Muscle of back (tissue), 11 donors: ENCODE results near the gene DGKG. TPM values are rescaled to one million over a fixed set of nuclear protein-coding genes. Genes with fewer than 3 reads are reported as not detected.

Source experiments
- DNase-seq, 3 donors: peaks; one replicate each; pipeline versions ENCODE4 v3.0.0 to v3.0.0-alpha.2; 2013
- polyA plus RNA-seq, 10 donors: library from polyadenylated mRNA; unstranded; fragments of 120-200 nt; gene quantifications; one replicate each; pipeline ENCODE4 v1.2.1, GENCODE V29; 2013; ENCODE audit not compliant: insufficient read length in 10 of 10

Gene DGKG
- polyA plus RNA-seq, 10 donors, result 0.49 to 4.3 (median 2.4) TPM

DNA sequence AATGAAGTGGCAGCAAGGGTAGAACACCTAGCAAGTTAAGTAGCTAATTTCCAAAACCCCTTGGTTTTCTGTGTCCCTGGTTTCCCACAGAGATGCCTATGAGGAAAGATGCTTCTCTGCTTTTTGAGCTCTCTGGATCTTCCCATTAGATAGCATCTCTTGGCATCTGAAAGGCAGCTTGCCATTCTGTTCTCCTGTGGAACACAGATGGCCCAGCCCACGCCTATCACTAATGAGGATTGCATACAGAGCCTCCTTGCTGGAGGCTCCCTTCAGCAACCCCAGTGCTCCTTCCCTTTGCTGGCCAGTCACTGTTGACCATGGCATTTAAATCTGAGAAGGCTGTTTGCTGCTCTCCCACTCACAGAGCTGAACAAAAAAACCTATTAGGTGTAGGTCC lies 218.8 kb downstream of the DGKG start:
- no peak for DNase-seq

DNA sequence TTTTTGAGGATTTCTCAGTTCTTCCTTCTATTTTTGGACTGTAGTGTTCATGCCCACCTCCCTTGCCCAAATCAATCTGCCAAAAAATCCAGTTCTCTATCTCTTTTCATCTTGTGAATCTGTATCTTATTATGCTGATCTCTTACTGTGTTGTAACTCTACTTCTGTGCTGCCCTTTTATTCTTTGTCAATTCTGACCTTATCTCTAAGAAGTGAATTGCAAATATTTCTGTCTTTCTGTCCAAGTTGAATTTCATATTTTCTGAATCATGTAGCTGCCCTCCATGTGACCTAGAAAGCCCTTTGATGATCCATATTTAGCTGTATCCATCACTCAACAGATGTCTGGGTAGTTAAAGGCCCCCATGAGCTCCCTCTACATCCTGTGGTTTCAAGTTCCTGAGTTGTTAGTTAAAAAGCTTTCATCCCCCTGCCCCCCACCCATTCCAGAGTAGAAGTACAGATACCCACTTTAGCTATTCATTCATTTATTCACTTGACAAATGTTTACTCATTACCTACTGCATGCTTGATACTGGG lies 219.6 kb downstream of the DGKG start:
- DNase-seq, result no peak

DNA sequence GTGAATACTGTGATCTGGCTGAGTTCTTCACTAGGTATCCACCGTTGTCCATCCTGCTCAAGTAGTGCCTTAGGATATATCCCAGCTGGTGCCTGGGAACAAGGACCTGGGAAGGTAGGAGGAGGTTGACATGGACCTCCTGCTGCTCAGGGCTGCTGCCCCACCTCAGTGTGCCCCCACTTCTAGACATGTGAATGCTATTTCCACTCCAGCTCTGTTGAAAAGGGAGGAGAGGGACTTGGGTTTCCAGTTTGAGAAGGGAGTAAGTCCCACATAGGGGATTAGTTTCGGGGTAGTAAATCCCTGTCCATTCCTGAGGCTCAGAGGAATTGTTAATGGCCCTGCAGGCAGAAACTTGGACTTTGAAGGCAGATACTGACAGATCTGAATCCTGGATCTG lies 220.2 kb downstream of the DGKG start:
- DNase-seq, result no peak

DNA sequence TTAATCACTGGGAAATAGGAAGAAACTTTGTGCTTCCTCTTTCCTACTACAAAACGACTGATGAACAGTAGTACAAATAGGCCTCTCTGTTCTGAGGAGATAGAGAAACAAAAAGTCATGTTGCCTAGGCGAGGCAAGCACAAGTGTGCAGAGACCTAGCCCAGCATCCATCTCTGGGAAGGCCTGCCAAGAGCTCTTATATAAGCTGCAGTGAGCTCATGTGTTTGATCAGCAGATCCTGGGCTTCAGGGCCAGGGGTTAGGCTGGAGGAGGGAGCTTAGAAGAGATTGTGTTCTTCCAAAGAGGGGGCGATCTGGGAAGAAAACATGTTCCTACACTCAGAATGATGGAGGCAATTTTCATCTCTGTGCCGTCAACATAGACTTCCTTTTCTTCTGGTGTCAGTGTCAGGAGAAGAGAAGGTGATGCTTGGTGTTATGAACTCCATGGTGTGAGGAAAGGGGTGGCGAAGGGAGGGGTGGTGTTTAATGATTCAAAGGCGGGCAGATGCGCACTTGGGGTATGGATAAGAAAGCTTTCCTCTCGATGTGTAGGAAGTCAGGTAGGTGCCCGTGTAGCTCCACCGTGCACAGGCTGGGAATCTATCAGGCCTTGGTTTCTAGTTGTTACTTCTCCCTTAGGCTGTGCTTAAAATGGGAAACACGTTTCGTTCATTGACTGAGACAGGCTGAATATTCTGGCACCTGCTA lies 223.6 kb downstream of the DGKG start:
- DNase-seq, result no peak

DNA sequence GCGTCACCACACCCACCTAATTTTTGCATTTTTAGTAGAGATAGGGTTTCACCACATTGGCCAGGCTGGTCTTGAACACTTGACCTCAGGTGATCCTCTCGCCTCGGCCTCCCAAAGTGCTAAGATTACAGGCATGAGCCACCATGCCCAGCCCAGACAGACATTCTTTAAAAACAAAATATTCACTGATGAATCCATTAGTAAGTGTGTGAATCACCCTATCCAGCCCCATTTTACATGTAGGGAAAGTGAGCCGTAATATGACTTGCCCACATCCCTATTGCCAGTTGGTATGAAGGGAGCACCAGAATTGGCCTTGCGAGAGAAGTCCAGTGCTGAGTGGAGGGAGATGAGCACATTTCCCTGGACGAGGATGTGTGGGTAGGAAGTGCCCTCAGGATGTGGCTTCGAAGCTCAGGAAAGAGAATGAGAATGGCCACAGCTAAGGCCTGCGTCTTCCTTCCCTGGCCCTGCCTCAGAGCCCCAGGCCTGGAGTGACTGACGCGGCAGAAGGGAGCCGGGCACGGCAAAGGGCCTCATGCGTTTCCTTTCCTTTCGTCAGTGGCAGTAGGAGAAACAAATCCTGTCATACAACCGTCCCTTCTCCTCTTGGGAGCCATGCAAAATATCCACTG lies 224.9 kb downstream of the DGKG start:
- DNase-seq, result no peak

DNA sequence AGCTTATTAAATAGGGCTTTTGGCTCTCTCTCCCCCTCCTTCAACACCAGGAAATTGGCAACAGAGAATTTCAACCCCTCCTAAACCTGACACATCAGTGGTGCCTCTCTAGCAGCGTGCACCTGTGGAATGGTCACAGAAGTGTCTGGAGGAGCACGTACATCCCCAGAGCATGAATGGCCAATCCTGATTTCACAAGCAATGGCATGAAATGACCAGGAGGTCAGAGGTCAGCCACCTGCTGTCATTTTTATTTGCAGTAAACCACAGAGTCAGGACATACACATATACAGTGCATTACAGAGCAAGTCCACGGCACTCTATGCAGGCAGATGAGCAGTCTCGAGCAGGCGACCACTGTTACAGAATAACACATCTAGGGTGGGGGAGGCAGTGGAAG lies 228.1 kb downstream of the DGKG start:
- no peak for DNase-seq

DNA sequence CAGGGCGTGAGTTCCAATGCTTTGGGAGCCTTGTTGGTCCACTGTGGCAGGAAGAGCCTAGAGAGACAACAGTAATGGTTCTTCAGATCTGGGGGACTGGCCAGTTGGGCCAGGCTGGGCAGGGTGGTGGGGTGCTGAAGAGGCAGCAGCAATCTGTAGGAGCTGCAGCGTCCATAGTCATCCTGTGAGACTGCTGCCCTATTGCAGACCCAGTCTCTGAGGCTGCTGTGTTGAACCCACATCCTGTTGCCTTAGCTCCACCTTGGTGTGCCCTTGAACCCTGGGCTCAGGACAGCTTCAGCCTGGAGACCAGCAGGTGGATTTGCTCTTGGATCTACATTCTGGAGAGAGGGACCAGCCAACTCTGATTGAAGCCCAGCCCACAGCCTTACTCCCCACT lies 229.5 kb downstream of the DGKG start:
- DNase-seq, result no peak

DNA sequence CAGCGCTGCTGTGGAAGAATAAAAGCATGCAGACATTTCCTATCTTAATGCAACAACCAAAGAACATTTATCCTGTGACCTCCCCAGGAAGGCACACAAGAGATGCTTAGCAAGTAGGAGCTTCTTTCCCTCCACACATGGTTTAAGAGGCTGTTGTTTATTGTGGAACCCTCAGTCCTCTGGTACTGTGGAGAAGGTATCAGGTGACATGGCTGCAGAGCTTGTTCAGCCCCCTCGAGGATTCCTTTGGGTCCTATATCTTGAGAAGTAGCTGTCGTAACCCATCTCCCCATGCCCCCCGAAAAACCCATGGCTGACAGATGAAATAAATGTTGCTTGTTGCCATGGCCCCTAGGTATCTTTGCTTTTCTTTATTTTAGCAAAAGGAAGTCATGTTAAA lies 232.8 kb downstream of the DGKG start:
- no peak for DNase-seq

DNA sequence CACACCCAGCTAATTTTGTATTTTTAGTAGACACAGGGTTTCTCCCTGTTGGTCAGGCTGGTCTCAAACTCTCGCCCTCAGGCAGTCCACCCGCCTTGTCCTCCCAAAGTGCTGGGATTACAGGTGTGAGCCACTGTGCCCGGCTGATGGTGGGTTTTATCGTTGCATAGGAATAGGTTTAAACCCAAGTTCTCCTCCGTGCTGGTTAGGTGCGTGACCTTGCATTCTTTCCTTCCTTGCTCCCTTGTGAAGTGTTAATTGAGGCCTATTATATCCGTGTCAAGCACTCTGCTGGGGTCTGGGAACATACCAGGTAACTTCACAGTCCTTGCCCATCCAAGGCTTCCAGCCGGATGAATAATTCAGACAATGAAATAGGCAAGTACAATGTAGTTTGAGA lies 233.9 kb downstream of the DGKG start:
- DNase-seq, result no peak

DNA sequence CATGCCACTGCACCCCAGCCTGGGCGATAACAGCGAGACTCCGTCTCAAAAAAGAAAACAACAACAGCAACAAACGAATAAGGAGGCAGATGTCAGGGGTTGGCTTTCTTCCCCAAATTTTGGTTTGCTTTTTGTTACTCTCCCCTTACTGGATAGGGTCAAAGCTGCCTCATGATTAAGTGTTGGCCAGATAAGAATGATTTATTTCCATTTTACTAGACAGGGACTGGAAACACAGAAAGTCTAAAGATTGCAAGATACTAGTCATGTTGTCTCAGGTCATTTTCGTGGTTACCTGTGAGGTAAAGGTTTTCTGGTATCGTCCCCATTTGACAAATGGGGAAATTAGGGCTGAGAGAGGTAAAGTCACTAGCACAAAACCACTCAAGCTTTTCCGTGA lies 234.6 kb downstream of the DGKG start:
- DNase-seq, result no peak

DNA sequence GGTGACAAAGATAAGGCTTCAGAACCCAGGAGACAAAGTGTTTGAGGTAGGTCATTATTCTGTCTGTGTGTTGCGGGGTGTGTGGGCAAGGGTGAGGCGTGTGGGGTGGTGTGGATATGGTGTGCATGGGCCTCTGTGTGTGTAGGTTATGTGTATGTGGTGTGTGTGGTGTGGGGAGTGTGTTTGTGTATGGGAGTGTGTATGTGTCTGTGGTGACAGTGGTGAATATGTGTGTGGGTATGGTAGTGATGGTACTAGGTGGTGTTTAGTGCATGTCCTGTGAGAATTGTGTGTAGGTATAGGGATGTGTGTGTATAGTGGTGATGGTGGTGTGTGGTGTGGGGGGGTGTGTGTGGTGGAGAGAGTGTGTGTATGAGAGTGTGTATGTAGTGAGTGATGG lies 236.9 kb downstream of the DGKG start:
- DNase-seq, result no peak

DNA sequence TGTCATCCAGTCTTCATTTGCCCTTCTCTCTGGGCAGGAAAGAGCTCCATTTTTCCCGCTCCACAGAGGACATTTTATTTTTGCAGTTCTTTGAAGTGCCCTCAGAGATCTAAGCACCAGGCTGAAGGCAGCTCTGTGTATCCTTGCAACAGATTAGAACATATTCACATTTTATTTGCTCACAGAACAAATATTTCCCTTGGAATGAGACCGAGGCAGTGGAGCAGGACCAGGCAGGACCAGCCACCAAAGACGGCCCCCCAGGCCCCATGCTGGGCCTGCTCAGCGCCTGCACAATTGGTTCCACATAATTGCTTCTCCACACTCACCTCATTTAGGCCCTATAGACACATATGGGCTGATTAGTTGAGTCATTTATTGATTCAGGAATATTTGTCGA lies 237.4 kb downstream of the DGKG start:
- DNase-seq, result no peak

DNA sequence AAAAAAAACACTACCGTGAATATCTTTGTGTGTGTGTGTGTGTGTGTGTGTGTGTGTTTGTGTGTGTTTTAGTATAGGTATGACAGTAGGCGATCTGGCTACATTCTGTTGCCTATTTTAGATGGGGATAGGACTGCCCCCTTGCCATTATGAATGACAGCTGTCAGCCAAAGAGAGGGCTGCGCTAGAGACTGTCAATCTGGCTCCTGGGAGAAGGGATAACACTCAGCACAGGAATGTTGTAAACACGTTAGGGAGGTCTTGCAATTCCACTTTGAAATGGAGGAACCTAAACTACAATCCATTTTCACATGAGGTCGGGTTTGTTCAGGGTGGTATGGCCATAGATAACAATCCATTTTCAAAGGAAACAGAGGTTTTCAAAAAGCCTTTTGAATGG lies 239.0 kb downstream of the DGKG start:
- DNase-seq, result no peak

DNA sequence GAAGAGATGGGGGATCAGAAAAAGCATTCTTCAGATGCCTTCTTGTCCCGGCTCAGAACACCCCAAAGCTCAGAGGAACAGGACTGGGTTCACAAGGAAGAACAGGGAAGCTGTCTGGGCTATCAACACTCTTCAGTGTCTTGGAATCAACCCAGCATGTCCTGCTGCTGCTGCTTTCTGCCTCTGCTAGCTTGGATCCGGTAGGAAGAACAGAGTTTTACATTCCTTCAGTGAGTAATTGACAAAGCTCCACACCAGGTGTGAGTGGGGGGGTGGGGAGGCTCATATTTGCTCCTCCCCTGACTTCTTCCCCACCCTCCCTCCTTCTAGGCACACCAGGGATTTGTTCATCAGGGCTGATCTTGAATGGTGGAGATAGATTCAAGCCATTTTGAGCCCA lies 240.1 kb downstream of the DGKG start:
- no peak for DNase-seq

DNA sequence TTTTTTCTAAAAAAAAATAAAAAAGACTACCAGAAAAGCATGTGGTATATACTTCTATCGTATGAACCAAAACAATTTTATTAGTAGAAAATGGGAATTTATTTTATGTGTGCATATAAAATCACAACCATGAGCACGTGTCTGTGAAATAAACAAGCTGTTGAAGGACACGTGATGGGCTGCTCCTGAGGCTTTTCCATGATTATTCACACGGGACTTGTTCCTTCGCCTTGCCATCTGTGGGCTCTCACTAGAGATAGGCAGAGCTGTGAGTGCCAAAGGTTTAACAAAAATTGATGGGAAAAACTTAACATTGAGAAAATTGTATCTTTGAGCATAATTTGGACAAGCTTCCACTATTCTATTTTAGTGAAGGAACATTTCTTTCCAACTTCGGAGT lies 240.8 kb downstream of the DGKG start:
- DNase-seq, result no peak

DNA sequence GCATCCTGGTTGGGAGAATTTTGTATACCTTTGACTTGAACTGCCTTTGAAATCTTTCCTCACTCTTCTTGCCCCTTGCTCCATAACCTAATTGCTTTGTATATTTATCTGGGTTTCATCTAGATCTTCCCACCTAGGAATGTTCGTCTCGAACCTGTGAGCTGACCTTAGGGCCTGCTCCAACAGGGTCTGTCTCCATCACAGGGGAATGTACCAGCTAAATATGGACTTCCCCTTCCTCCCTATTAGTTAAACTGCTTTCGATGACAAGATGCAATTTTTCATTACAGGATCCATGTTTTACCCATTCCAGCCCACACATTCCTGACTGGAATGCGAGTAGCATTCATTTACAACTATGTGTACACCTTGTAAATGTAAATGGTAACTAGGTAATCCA lies 242.5 kb downstream of the DGKG start:
- no peak for DNase-seq

DNA sequence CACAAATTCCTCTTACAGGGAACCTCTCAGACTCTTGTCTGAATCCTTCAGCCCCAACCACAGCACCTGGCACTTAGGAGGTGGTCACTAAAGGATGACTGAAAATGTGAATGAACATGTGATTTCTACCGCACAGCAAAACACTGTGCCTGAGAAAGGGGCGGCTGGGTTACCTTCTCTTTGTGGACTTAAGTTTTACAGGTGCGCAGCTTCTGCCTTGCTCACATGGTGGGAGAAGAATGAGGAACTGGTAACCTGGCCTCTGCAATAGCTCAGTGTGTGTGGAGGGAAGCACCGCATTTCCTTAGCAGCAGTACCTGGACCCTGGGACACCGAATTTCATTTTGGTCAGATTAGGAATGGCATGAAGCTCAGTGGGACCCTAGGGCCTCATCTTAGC lies 243.3 kb downstream of the DGKG start:
- no peak for DNase-seq

DNA sequence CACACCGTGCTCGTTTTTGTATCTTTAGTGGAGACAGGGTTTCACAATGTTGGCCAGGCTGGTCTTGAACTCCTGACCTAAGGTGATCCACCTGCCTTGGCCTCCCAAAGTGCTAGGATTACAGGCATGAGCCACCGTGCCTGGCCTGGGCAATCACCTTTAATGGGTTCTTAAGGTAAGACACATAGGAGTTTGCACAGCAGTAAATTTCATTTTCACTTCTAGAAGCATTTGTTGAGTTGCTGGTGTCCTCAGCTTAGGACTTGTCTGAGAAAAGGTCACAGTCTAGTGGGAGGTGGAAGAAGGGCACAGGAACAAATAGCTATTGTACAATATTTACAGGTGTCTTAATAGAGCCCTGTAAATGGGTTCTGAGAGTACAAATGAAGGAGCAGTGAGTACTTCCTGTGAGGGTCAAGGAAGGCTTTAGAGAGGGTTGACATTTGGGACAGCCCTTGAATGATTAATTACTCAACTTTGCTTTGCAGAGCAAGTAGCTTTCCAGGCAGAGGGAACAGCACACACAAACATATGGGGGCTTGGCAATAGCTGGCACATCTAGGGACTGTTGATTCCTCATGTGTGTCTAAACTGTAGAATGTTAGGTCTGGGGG lies 244.4 kb downstream of the DGKG start:
- no peak for DNase-seq

DNA sequence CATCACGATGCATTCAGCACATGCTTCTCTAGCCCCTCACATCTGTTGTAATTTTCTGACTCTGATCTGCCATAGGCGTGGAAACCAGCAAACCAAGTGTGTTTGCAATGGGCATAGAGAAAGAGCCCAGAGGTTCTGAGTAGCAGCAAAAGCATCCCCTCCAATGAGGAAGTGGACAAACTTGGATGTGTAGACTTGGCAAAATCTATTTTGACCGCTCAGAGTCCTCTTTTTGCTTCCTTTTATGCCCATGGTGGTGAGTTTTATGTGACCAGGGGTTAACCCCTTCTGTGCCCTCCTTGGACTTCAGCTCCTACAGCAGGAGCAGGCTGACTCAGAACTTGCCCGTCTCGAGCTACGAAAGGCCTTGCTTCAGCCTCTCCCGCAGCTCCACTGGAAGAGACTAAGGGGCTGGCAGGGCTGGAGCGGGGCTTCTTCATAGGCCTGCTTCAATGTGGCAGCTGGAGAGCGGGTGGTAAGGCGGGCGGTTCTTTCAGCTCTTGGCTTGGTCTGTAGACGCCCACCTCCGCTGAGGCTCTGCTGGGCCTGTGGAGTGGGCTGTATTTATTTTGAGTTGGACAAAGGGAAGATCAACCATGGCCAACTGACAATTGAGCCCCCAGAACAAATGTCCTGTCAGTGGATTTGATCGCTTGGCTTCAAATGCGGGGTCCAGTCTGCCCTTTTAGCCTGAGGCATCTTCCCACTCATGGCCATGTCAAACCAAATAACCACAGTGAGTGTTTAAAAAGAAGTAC lies 246.6 kb downstream of the DGKG start:
- DNase-seq, result no peak

DNA sequence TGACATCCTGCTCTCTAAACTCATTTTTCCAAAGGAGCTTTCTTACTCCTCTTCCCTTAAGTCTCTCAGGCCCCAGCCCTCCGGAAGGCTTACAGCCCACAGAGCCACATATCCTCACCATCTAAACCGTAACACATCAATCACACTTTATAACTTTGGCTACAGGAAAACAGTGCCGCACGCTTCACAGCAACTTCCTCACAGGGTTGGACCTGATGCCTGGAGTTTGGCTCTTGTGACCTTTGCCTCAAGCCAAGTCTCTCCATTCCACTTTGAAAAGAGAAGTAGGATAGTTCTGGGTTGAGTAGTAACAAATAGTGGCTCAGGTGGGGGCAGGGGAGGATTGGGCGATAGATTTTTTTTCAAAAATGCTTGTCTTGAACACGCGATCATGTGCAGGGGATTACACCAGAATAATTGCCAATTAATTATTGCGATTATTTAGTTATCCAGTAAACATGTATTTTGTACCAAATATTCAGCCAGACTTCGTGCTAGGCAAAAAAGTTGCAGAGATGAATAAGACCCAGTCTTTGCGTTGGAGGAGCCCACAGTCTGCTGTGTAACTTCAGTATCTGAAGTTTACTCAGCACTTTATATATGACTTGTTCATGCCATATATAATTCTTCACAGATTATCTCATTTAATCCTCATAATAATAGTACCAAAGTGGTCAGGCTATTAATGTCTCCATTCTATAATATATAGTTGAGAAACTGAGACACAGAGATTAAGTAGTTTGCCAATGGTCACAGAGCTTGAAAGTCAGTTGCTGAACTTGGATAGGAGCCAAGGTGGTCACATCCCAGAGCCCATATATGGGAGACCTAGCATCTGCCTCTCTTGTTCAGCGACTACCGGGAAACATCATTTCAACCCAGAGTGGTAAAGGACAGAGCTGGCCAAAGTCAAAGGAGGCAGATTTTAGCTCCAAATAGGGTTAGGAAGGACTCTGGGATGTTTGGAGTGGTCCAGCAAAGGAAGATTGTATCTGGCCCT lies 250.8 kb downstream of the DGKG start:
- DNase-seq, result no peak
